HS-27A (cell line): ENCODE data around the gene KMT5B.
"Not testable (repeated sequence)": the region's sequence is repeated elsewhere in the genome, so short reads cannot be mapped to it uniquely, and the experiment has no call there.

Experiments
- DNase-seq: peaks from one replicate; pipeline ENCODE4 v3.0.0-alpha.2; 2012; ENCODE audit warnings: low read depth, missing footprints

KMT5B gene

GRCh38 chr11:68213135-68213515 lies at the start of gene KMT5B:
Gene KMT5B, minus strand, starts transcription at chr11:68213296. Its CDS starts 23,220 bp downstream, at chr11:68190076.
- DNase-seq, result peak; percentile 24

- no peak for DNase-seq
These were observed 49.4 kb upstream of the KMT5B start for GRCh38 chr11:68262544-68262827.

- no peak for DNase-seq
These were observed 48.9 kb upstream of the KMT5B start for GRCh38 chr11:68261749-68262543.

GRCh38 chr11:68261006-68261405 lies 47.9 kb upstream of the KMT5B start:
- no peak for DNase-seq

- no peak for DNase-seq
These were observed 47.4 kb upstream of the KMT5B start for GRCh38 chr11:68260484-68260883.

GRCh38 chr11:68259122-68259959 lies 46.2 kb upstream of the KMT5B start:
- no peak for DNase-seq

- no peak for DNase-seq
These were observed 45.3 kb upstream of the KMT5B start for GRCh38 chr11:68258363-68258765.

GRCh38 chr11:68257477-68258362 lies 44.6 kb upstream of the KMT5B start:
- DNase-seq, result peak; percentile 73

GRCh38 chr11:68256331-68256741 lies 43.2 kb upstream of the KMT5B start:
- DNase-seq, result no peak

- no peak for DNase-seq
These were observed 42.4 kb upstream of the KMT5B start for GRCh38 chr11:68255526-68255925.

GRCh38 chr11:68254421-68254820 lies 41.3 kb upstream of the KMT5B start:
- no peak for DNase-seq

- DNase-seq, result no peak
These were observed 38.7 kb upstream of the KMT5B start for GRCh38 chr11:68251765-68252164.

GRCh38 chr11:68244912-68245311 lies 31.8 kb upstream of the KMT5B start:
- not testable (repeated sequence) for DNase-seq

GRCh38 chr11:68243847-68244246 lies 30.8 kb upstream of the KMT5B start:
- DNase-seq, result not testable (repeated sequence)

- DNase-seq, result no peak
These were observed 29.5 kb upstream of the KMT5B start for GRCh38 chr11:68242616-68243015.

- DNase-seq, result no peak
These were observed 18.5 kb upstream of the KMT5B start for GRCh38 chr11:68231621-68232020.

GRCh38 chr11:68229601-68230000 lies 16.5 kb upstream of the KMT5B start:
- DNase-seq, result no peak

GRCh38 chr11:68226421-68226820 lies 13.3 kb upstream of the KMT5B start:
- no peak for DNase-seq

- no peak for DNase-seq
These were observed 11.5 kb upstream of the KMT5B start for GRCh38 chr11:68224606-68225005.

- no peak for DNase-seq
These were observed 10.2 kb upstream of the KMT5B start for GRCh38 chr11:68223275-68223674.

- DNase-seq, result no peak
These were observed 8.3 kb upstream of the KMT5B start for GRCh38 chr11:68221406-68221805.

GRCh38 chr11:68216171-68216938 lies 3.3 kb upstream of the KMT5B start:
- DNase-seq, result no peak
